GM12872 (cell line): Measurements from ENCODE around the gene SNTB2.

Experiments
- TF ChIP-seq, protein P1 (sequence below): IDR thresholded peaks from 3 replicates; pipeline ENCODE4 v1.5.1; 2011; ENCODE audit warnings: low read depth, mild to moderate bottlenecking, low read length, moderate library complexity; ENCODE audit not compliant: insufficient read depth

Gene SNTB2

DNA sequence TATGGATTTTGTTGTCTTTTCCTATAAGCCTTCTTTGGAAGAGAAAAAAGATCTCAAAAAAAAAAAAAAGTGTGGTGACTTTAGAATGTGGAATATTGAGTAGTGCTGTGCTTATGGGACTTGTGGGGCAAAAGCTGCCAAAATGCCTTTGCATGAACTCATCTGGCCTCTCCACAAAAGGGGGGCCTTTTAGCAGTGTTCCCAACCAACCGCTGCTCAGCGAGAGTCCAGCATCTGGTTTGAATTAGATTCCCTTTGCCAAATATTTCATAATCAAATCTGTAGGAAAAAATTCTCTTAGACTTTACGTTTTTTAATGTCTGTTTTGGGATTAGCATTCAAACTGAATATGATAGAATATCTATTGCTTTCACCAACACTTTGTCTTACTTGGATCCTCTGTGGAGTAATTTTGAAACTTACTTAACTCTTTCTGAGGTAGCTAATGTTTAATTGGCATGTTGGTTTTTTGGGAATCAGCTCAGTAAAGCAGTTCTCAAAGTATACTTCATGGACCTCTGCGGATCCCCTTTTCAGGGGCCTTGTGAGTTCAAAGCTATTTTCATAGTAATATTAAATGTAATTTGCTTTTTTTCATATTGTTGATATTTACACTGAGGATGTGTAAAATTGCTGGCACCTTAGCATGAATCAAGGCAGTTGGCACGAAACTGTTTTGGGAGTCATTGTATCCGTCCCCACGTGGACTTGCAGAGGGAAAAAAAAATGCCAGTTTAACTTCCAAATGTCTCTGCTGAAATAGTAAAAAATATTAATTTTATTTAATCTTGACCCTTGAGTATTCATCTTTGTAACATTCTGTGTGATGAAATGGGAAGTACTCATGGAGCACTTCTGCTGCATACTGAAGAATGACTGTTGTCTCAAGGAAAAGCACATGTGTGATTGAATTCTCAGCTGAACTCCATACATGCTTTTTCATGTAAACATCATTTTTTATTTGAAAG is 89.5 kb downstream of the SNTB2 start:
- TF ChIP-seq, protein P1, sequence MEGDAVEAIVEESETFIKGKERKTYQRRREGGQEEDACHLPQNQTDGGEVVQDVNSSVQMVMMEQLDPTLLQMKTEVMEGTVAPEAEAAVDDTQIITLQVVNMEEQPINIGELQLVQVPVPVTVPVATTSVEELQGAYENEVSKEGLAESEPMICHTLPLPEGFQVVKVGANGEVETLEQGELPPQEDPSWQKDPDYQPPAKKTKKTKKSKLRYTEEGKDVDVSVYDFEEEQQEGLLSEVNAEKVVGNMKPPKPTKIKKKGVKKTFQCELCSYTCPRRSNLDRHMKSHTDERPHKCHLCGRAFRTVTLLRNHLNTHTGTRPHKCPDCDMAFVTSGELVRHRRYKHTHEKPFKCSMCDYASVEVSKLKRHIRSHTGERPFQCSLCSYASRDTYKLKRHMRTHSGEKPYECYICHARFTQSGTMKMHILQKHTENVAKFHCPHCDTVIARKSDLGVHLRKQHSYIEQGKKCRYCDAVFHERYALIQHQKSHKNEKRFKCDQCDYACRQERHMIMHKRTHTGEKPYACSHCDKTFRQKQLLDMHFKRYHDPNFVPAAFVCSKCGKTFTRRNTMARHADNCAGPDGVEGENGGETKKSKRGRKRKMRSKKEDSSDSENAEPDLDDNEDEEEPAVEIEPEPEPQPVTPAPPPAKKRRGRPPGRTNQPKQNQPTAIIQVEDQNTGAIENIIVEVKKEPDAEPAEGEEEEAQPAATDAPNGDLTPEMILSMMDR = no peak

DNA sequence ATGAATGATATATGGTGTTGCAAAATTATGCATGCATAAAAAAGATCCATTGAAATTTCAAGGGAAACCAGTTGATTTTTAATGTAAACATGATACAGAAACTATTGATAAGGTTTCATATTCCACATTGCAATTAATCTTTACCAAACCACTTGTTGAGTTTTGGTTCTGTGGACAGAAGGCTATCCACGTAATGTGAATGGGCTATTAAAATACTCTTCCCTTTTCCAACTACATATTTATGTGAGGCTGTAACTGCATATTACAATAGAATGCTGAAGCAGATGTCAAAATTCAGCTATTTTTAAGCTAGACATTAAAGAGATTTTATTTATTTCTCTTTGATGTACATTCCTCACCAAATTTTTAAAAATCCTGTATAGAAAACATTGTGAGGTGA is 90.4 kb downstream of the SNTB2 start:
- TF ChIP-seq, protein P1 = no peak

DNA sequence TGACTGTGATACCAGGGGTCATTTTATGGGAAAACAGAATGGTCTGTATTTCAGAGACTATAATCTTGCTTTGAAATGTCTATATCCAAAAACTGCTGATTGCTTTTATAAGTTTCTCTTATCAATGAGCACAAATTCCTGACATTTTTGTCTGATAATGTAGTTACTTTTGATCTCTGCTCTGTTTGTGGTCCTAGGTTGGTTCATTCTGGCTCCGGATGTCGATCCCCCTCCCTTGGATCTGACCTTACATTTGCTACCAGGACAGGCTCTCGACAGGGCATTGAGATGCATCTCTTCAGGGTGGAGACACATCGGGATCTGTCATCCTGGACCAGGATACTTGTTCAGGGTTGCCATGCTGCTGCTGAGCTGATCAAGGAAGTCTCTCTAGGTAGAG is 96.9 kb downstream of the SNTB2 start:
- TF ChIP-seq, protein P1 = no peak

DNA sequence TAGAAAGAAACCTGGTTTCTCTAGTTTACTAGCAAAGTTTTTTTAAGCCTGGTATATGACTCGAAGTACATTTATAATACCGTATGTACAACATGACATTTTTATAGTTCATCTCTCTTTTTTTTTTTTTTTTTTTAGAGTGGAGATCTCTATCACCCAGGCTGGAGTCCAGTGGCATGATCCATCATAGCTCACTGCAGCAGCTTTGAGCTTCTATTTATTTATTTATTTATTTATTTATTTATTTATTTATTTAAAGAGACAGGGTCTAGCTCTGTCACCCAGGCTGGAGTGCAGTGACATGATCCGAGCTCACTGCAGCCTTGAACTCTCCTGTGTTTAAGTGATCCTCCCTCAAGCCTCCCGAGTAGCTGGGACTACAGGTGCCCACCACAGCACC is 98.3 kb downstream of the SNTB2 start:
- TF ChIP-seq, protein P1 = no peak

DNA sequence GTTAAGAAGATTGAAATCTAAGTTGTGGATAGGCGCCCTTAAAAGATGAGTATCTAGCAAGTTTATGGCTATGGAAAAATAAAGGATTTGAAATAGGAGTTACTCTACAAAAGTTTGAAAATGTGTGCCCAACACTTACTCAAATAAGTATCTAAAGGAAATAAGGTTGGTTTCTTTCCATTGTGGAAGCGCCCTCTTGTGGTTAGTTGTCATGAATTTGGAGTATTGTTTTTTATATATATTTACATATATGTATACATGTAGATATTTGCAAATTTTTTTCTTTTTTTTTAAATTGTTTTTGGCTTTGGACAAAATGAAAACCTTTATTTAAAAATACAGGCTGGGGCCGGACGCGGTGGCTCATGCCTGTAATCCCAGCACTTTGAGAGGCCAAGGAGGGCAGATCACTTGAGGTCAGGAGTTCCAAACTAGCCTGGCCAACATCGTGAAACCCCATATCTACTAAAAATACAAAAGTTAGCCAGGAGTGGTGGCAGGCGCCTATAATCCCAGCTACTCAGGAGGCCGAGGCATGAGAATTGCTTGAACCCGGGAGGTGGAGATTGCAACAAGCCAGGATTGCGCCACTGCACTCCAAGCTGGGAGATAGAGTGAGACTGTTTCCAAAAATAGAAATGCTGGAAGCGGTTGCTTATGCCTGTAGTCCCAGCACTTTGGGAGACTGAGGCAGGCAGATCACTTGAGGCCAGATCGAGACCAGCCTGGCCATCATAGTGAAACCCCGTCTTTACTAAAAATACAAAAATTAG is 100.2 kb downstream of the SNTB2 start:
- TF ChIP-seq, protein P1 = peak; percentile 26; the same call in 2 of the 3 replicates

DNA sequence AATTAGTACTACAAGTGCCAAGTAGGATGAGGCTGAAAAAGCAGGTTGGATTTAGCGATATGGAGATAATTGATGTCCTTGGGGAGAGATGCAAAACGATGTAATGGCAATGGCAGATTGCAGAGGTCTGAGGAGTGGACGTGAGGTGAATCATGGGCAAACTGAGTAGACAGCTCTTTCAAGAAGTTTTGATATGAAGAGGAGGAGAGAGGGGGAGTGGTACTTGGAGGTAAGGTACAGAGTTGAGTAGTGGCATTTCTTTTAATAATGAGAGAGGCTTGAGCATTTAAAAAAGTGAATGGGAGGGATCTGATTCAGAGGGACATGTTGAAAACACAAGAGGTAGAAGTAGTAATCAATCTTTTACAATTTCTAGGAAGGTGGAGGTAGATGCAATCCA is 106.4 kb downstream of the SNTB2 start:
- TF ChIP-seq, protein P1 = no peak

DNA sequence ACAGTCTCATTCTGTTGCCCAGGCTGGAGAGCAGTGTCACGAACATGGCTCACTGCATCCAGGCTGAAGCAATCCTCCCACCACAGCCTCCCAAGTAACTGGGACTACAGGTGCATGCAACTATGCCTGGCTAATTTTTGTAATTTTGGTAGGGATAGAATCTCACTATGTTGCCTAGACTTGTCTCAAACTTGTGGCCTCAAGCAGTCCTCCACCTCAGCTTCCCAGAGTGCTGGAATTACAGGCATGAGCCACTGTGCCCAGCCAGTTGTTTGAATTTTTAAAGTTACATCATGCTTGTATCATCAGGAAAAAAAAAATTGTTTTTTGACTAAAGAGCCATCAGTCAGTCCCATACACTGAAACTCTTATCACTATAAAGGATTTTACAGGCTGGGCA is 107.1 kb downstream of the SNTB2 start:
- TF ChIP-seq, protein P1 = no peak
